ENCODE data around the gene ADCY2.

The ADCY2 gene

DNA sequence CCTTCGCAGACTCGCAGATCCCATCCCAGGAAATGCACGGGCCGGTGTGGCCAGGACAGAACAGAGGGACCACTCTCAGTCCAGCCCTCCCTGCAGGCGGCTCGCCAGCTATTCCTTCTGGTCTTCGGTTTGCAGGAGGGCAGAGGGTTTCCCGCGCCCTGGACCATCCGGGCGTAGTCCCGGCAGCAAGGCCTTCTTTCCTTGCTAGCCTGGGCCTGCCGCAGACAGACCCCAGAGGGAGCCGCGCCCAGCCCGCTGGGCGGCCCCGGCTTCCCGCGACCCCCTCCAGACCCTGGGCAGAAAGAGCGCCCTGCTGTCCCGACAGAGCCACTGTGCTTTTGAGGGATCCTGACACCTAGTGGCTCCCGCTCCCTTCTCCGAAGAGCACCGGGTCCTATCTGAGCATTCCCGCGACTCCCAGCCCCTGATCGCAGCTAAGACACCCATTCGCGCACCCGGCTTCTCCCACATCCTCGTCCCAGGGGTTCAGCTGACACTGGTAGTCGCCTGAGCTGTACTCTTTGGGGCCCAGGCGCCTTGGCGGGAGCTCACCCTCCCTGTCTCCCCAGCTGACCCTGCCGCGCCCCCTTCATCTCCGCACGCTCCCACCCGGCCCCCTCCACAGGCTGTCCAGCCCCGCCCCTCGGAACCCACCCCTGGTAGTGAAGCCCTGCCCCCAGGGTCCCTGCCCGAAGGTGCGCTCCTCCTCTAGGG is 453.9 kb downstream of the ADCY2 start:
- no peak for DNase-seq (ENCODE audit: low read depth)
- TF ChIP-seq, protein P1, sequence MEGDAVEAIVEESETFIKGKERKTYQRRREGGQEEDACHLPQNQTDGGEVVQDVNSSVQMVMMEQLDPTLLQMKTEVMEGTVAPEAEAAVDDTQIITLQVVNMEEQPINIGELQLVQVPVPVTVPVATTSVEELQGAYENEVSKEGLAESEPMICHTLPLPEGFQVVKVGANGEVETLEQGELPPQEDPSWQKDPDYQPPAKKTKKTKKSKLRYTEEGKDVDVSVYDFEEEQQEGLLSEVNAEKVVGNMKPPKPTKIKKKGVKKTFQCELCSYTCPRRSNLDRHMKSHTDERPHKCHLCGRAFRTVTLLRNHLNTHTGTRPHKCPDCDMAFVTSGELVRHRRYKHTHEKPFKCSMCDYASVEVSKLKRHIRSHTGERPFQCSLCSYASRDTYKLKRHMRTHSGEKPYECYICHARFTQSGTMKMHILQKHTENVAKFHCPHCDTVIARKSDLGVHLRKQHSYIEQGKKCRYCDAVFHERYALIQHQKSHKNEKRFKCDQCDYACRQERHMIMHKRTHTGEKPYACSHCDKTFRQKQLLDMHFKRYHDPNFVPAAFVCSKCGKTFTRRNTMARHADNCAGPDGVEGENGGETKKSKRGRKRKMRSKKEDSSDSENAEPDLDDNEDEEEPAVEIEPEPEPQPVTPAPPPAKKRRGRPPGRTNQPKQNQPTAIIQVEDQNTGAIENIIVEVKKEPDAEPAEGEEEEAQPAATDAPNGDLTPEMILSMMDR (IDR thresholded peaks at IDR 0.05; ENCODE audit: low read depth, low read length, missing control alignments) = no peak
- no peak overlapping the region for H3K4me3 ChIP-seq (ENCODE audit: low read depth, low read length)

DNA sequence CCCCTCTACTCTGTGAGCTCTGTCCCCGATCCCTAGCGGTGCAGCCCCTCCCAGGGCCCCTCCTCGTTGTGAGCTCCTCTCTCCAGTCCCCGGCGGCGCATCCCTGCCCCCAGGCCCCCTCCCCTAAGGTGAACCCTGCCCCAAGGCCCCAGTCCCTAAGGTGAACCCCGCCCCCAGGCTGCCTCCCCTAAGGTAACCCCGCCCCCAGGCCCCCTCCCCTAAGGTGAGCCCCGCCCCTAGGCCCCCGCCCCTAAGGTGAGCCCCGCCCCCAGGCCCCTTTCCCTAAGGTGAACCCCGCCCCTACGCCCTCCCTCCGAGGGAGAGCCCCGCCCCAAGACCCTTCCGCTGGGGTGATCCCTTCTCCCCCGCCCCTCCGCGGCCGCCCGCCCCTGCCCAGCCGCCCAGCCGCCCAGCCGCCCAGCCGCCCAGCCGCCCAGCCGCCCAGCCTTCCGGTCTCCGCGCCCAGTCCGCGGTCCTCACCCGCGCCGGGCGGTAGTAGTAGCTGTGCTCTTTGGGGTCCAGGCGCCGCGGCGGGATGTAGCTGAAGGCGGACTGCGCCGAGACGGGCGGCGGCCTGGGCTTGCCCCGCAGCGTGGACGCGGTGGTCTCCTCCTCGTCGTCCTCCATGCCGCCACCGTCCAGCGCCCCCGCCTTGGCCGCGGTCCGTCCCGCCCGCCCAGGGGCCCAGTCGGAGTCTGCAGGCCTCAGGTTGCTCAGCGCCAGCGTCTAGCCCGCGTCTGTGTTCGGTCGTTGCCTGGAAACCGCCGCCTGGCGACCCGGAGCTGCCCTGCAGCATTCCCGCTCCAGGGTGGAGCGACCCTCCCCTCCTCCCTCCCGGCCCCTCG is 454.7 kb downstream of the ADCY2 start, which contains the start of gene CFAP90:
Gene CFAP90 (minus strand): TSS at position 739 of the 845 bp plus-strand sequence. CDS start 112 bp downstream, at position 627.
- TF ChIP-seq, protein P1 (IDR thresholded peaks at IDR 0.05; ENCODE audit: low read depth, low read length, missing control alignments) = no peak
- H3K4me3 ChIP-seq (ENCODE audit: low read depth, low read length) = no peak within 1 kb of the TSS
- no peak for DNase-seq (ENCODE audit: low read depth)

DNA sequence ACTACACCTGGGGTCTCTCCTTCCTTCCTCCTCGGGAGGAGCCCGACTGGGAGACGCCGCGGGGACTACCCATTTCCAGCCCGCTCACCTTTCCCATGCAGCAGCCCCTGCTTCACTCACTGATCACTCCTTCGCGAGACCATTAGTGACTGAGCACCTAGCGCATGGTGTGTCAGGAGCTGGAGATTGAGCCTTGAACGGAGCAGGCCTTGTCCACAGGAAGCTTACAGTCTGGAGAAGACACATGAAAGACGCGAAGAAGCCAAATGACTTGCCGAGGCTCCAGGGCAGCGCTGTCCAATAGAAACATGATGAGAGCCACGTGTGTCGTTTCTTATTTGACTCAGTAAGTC is 455.3 kb downstream of the ADCY2 start:
- TF ChIP-seq, protein P1 (IDR thresholded peaks at IDR 0.05; ENCODE audit: low read depth, low read length, missing control alignments) = no peak
- H3K4me3 ChIP-seq (ENCODE audit: low read depth, low read length) = no peak overlapping the region
- DNase-seq (ENCODE audit: low read depth) = no peak

DNA sequence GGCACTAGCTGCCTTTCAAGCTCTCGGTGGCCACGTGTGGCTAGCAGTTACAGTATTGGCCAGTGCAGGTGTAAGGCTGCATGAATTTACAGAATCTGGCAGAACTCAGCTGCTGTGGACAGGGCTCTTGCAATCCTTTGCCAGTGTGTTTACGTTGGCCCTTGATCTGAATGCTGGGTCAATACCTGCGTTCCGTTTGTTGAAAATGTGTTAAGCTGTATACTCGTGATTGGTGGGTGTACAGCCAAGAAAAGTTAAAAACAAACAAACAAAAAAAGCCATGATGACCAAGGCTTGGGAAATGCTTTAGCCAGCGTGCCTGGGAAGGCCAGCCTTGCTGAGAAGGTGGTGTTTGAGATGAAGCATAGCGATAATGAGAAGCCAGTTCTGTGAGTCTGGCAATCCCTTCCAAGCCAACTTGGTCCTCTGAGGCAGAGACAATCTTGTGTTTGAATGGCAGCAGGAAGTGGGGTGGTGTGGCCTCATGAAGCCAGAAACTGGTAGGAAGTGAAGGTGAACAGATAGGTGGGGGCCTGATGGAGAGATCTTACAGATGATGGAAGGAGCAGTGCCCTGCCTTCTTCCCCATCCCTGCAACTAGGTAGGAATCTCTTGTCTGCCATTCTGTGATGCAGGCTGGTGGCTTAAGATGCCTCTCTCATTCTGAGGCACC is 455.8 kb downstream of the ADCY2 start:
- TF ChIP-seq, protein P1 (IDR thresholded peaks at IDR 0.05; ENCODE audit: low read depth, low read length, missing control alignments) = no peak
- DNase-seq (ENCODE audit: low read depth) = no peak
- H3K4me3 ChIP-seq (ENCODE audit: low read depth, low read length) = no peak overlapping the region

DNA sequence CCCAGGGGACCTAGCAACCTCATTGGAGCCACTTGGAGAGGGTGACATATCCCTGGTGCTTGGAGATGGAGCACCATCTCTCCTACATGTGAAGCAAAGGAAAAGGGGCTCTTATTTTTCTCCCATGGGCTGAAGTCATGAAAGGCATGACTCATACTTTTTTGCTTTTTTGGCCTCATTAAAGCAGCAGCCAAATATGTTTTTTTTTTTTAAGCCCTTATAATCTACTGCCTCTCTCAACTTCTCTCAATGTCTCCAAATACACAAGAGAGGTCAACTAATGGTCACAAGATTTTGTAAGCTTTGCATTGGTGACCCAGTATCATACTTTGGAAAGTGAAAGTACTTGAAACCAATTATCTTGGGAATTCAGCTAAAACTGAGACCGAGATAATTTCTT is 456.6 kb downstream of the ADCY2 start:
- DNase-seq (ENCODE audit: low read depth) = no peak
- no peak overlapping the region for H3K4me3 ChIP-seq (ENCODE audit: low read depth, low read length)
- TF ChIP-seq, protein P1 (IDR thresholded peaks at IDR 0.05; ENCODE audit: low read depth, low read length, missing control alignments) = no peak

DNA sequence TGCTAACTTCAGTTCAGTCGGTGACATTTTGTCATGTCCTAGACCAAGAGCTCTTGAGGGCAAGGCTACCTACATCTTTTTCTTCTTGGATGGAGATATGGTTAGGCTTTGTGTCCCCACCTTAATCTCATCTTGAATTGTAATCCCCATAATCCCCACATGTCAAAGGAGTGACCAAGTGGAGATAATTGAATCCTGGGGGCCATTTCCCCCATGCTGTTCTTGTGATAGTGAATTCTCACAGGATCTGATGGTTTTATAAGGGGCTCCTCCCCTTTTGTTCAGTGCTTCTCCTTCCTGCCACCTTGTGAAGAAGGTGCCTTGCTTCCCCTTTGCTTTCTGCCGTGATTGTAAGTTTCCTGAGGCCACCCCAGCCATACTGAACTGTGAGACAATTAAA is 457.1 kb downstream of the ADCY2 start:
- no peak overlapping the region for H3K4me3 ChIP-seq (ENCODE audit: low read depth, low read length)
- TF ChIP-seq, protein P1 (IDR thresholded peaks at IDR 0.05; ENCODE audit: low read depth, low read length, missing control alignments) = no peak
- no peak for DNase-seq (ENCODE audit: low read depth)

All from GM12864 (cell line).